Naive thymus-derived CD8-positive, alpha-beta T cell (primary cell): ENCODE results near the gene FOXF2. TPM values are rescaled to one million over a fixed set of nuclear protein-coding genes. Genes with fewer than 3 reads are reported as not detected.
"Not testable (repeated sequence)": the region's sequence is repeated elsewhere in the genome, so short reads cannot be mapped to it uniquely, and the experiment has no call there.

ENCODE experiments used
- ATAC-seq, 2 donors: fragments of 150-1000 bp; cut with Tn5 transposase in 1 of 2; sonication (Bioruptor Pico), chemical (Tn5 transposase) in 1 of 2; 1 replicate in 1 of 2; 2 replicates in 1 of 2; pipeline ENCODE4 v1.10.0; 2021; ENCODE audit warnings: mild to moderate bottlenecking in 2 of 2, moderate library complexity in 2 of 2
- POLR2A ChIA-PET: fragments of 350-600 bp; sonication (Branson Sonifier 250); formaldehyde crosslinking; loops from one replicate; lab custom pipeline; 2021; ENCODE audit warnings: antibody characterized with exemption; lab: Charles Lee
- DNase-seq, 10 donors: peaks; one replicate each; pipeline versions ENCODE4 v3.0.0 to v3.0.0-alpha.2; 2020 to 2022
- H3K27ac Mint-ChIP-seq, 10 donors: one replicate each; pipeline ENCODE4 v1.8.0; 2020 to 2022; ENCODE audit warnings: mild to moderate bottlenecking in 10 of 10, mixed read lengths in 10 of 10, moderate library complexity in 4 of 10, inconsistent platforms in 1 of 10
- H3K27me3 Mint-ChIP-seq, 5 donors: one replicate each; pipeline ENCODE4 v1.8.0; 2021 to 2022; ENCODE audit warnings: mixed read lengths in 5 of 5
- H3K36me3 Mint-ChIP-seq, 3 donors: one replicate each; pipeline ENCODE4 v1.8.0; 2020 to 2022; ENCODE audit warnings: mixed read lengths in 3 of 3, mild to moderate bottlenecking in 2 of 3, inconsistent platforms in 1 of 3
- H3K4me1 Mint-ChIP-seq, 4 donors: one replicate each; pipeline ENCODE4 v1.8.0; 2021 to 2022; ENCODE audit warnings: mixed read lengths in 4 of 4
- H3K4me3 Mint-ChIP-seq, 10 donors: one replicate each; pipeline ENCODE4 v1.8.0; 2020 to 2022; ENCODE audit warnings: mild to moderate bottlenecking in 10 of 10, mixed read lengths in 10 of 10, moderate library complexity in 6 of 10, inconsistent platforms in 1 of 10
- H3K9me3 Mint-ChIP-seq, 9 donors: one replicate each; pipeline ENCODE4 v1.8.0; 2020 to 2022; ENCODE audit warnings: mixed read lengths in 9 of 9, mild to moderate bottlenecking in 3 of 9, inconsistent platforms in 1 of 9, moderate library complexity in 1 of 9
- polyA plus RNA-seq, 3 donors: library from polyadenylated mRNA; unstranded; fragments of 300-500 nt; fragmentation: Illumina TruSeq; gene quantifications; one replicate each; pipeline ENCODE4 v1.2.3, GENCODE V29; 2021
- total RNA-seq, 8 experiments: library from RNA in 2 of 8; stranded (reverse) in 2 of 8; gene quantifications; one replicate each; pipeline ENCODE4 v1.2.3 and lab custom pipeline; 2021 to 2026

FOXF2 gene
- total RNA-seq: not detected
- not detected for polyA plus RNA-seq
- total RNA-seq (lab: John Stamatoyannopoulos, UW): 0 to 0.43 (median 0.06) reads per million in 6 experiments

- DNase-seq (no peak), ATAC-seq (peak in 1 of 2 donors; percentile 5)
- Mint-ChIP-seq H3K27me3 (peaks cover 39 to 87% (median 68%) of the 10 kb centered on the region in 5 donors), H3K27ac (peak within 1 kb of the TSS in 3 of 10 donors; percentile 10 to 73 (median 42)), H3K4me1 (peaks cover 15 to 37% (median 36%) of the 10 kb centered on the region in 4 donors), H3K4me3 (peak within 1 kb of the TSS; percentile 70 to 88 (median 80)), H3K36me3 (peaks cover 0 to 5% (median 2%) of the 10 kb centered on the region in 3 donors), H3K9me3 (no peaks in the 10 kb centered on the region)
- POLR2A ChIA-PET: no interaction called here
Measured at GRCh38 chr6:1389369-1390132, at the start of gene FOXF2. Gene FOXF2 (plus strand): TSS chr6:1389576. CDS start chr6:1389948, 372 bp downstream.

GRCh38 chr6:1346101-1346500 lies 43.3 kb upstream of the FOXF2 start:
- Mint-ChIP-seq H3K27me3 (peaks cover 20 to 58% (median 50%) of the 10 kb centered on the region in 5 donors), H3K9me3 (peaks cover 9 to 52% (median 32%) of the 10 kb centered on the region in 9 donors), H3K4me3 (no peak overlapping the region), H3K27ac (no peak overlapping the region), H3K36me3 (peaks cover 2 to 28% (median 3%) of the 10 kb centered on the region in 3 donors), H3K4me1 (no peaks in the 10 kb centered on the region)
- no peak for ATAC-seq
- POLR2A ChIA-PET: no interaction called here
- no peak for DNase-seq

GRCh38 chr6:1346558-1347091 lies 42.8 kb upstream of the FOXF2 start:
- H3K27me3 Mint-ChIP-seq: peaks cover 15 to 58% (median 48%) of the 10 kb centered on the region in 5 donors
- no peak overlapping the region for H3K4me3 Mint-ChIP-seq
- peaks cover 3 to 33% (median 7%) of the 10 kb centered on the region in 3 donors for H3K36me3 Mint-ChIP-seq
- POLR2A ChIA-PET: no interaction called here
- no peaks in the 10 kb centered on the region for H3K4me1 Mint-ChIP-seq
- DNase-seq: no peak
- H3K9me3 Mint-ChIP-seq: peaks cover 10 to 57% (median 37%) of the 10 kb centered on the region in 9 donors
- ATAC-seq: no peak
- no peak overlapping the region for H3K27ac Mint-ChIP-seq

- H3K4me3 Mint-ChIP-seq: no peak overlapping the region
- POLR2A ChIA-PET: no interaction called here
- DNase-seq: no peak
- peaks cover 17 to 58% (median 46%) of the 10 kb centered on the region in 5 donors for H3K27me3 Mint-ChIP-seq
- peaks cover 13 to 59% (median 38%) of the 10 kb centered on the region in 9 donors for H3K9me3 Mint-ChIP-seq
- no peak overlapping the region for H3K27ac Mint-ChIP-seq
- no peaks in the 10 kb centered on the region for H3K4me1 Mint-ChIP-seq
- no peak for ATAC-seq
- peaks cover 3 to 31% (median 11%) of the 10 kb centered on the region in 3 donors for H3K36me3 Mint-ChIP-seq
Measured at GRCh38 chr6:1347161-1347560, 42.2 kb upstream of the FOXF2 start.

GRCh38 chr6:1348675-1349074 lies 40.7 kb upstream of the FOXF2 start:
- H3K36me3 Mint-ChIP-seq: peaks cover 3 to 28% (median 12%) of the 10 kb centered on the region in 3 donors
- POLR2A ChIA-PET: no interaction called here
- H3K4me1 Mint-ChIP-seq: no peaks in the 10 kb centered on the region
- ATAC-seq (no peak), DNase-seq (no peak)
- peaks cover 23 to 69% (median 48%) of the 10 kb centered on the region in 5 donors for H3K27me3 Mint-ChIP-seq
- H3K9me3 Mint-ChIP-seq: peaks cover 15 to 64% (median 48%) of the 10 kb centered on the region in 9 donors
- no peak overlapping the region for H3K4me3 Mint-ChIP-seq
- H3K27ac Mint-ChIP-seq: no peak overlapping the region

GRCh38 chr6:1349655-1350054 lies 39.7 kb upstream of the FOXF2 start:
- POLR2A ChIA-PET: no interaction called here
- Mint-ChIP-seq H3K27me3 (peaks cover 30 to 73% (median 53%) of the 10 kb centered on the region in 5 donors), H3K36me3 (peaks cover 3 to 20% (median 12%) of the 10 kb centered on the region in 3 donors), H3K9me3 (peaks cover 5 to 59% (median 39%) of the 10 kb centered on the region in 9 donors), H3K4me1 (no peaks in the 10 kb centered on the region), H3K4me3 (no peak overlapping the region), H3K27ac (no peak overlapping the region)
- DNase-seq: no peak
- no peak for ATAC-seq

GRCh38 chr6:1351381-1352008 lies 37.9 kb upstream of the FOXF2 start:
- peaks cover 0 to 52% (median 34%) of the 10 kb centered on the region in 9 donors for H3K9me3 Mint-ChIP-seq
- ATAC-seq: no peak
- H3K27ac Mint-ChIP-seq: no peak overlapping the region
- H3K36me3 Mint-ChIP-seq: peaks cover 3 to 14% (median 12%) of the 10 kb centered on the region in 3 donors
- H3K27me3 Mint-ChIP-seq: peaks cover 21 to 69% (median 50%) of the 10 kb centered on the region in 5 donors
- POLR2A ChIA-PET: no interaction called here
- H3K4me3 Mint-ChIP-seq: no peak overlapping the region
- no peaks in the 10 kb centered on the region for H3K4me1 Mint-ChIP-seq
- DNase-seq: no peak

GRCh38 chr6:1355068-1355467 lies 34.3 kb upstream of the FOXF2 start:
- DNase-seq, H3K4me3 Mint-ChIP-seq, POLR2A ChIA-PET, H3K4me1 Mint-ChIP-seq, H3K27ac Mint-ChIP-seq, ATAC-seq: not testable (repeated sequence)
- H3K27me3 Mint-ChIP-seq: peaks cover 22 to 54% (median 41%) of the 10 kb centered on the region in 5 donors
- peaks cover 0 to 14% (median 12%) of the 10 kb centered on the region in 3 donors for H3K36me3 Mint-ChIP-seq
- H3K9me3 Mint-ChIP-seq: peaks cover 0 to 41% (median 33%) of the 10 kb centered on the region in 9 donors

GRCh38 chr6:1361717-1362116 lies 27.7 kb upstream of the FOXF2 start:
- H3K27me3 Mint-ChIP-seq: peaks cover 20 to 48% (median 41%) of the 10 kb centered on the region in 5 donors
- H3K27ac Mint-ChIP-seq, ATAC-seq, DNase-seq, POLR2A ChIA-PET, H3K9me3 Mint-ChIP-seq, H3K36me3 Mint-ChIP-seq, H3K4me3 Mint-ChIP-seq, H3K4me1 Mint-ChIP-seq: not testable (repeated sequence)

- no peak for ATAC-seq
- Mint-ChIP-seq H3K36me3 (no peaks in the 10 kb centered on the region), H3K4me1 (no peaks in the 10 kb centered on the region), H3K9me3 (no peaks in the 10 kb centered on the region), H3K27me3 (peaks cover 20 to 50% (median 47%) of the 10 kb centered on the region in 5 donors), H3K4me3 (no peak overlapping the region), H3K27ac (no peak overlapping the region)
- POLR2A ChIA-PET: no interaction called here
- no peak for DNase-seq
Measured at GRCh38 chr6:1362643-1363042, 26.7 kb upstream of the FOXF2 start.

GRCh38 chr6:1363298-1363697 lies 26.1 kb upstream of the FOXF2 start:
- ATAC-seq (no peak), DNase-seq (no peak)
- Mint-ChIP-seq H3K36me3 (no peaks in the 10 kb centered on the region), H3K9me3 (peaks cover 0 to 3% (median 0%) of the 10 kb centered on the region in 9 donors), H3K4me1 (no peaks in the 10 kb centered on the region), H3K27ac (peak overlapping the region in 1 of 10 donors; percentile 19), H3K27me3 (peaks cover 25 to 54% (median 53%) of the 10 kb centered on the region in 5 donors), H3K4me3 (no peak overlapping the region)
- POLR2A ChIA-PET: no interaction called here

GRCh38 chr6:1363729-1364572 lies 25.4 kb upstream of the FOXF2 start:
- H3K4me1 Mint-ChIP-seq: no peaks in the 10 kb centered on the region
- ATAC-seq (no peak), DNase-seq (no peak)
- peaks cover 27 to 59% (median 57%) of the 10 kb centered on the region in 5 donors for H3K27me3 Mint-ChIP-seq
- POLR2A ChIA-PET: no interaction called here
- H3K27ac Mint-ChIP-seq: peak overlapping the region in 1 of 10 donors; percentile 19
- peaks cover 0 to 8% (median 0%) of the 10 kb centered on the region in 9 donors for H3K9me3 Mint-ChIP-seq
- no peaks in the 10 kb centered on the region for H3K36me3 Mint-ChIP-seq
- H3K4me3 Mint-ChIP-seq: no peak overlapping the region
